Activated T-cell treated with anti-CD3 and anti-CD28 coated beads, Interleukin-2, amount 50 U/mL, for 72 hours (primary cell): ENCODE data around the gene SLC9A2. TPM values are rescaled to one million over a fixed set of nuclear protein-coding genes. Genes with fewer than 3 reads are reported as not detected.

Experiments
- ATAC-seq, 2 donors: fragments of 150-1000 bp; cut with Tn5 transposase; replicated peaks in 1 of 2; 2 replicates each; pipeline ENCODE4 v1.10.0; 2021; ENCODE audit warnings: moderate library complexity in 2 of 2, mild to moderate bottlenecking in 1 of 2
- DNase-seq, 2 donors: peaks; one replicate each; pipeline ENCODE4 v3.0.0; 2021 to 2022; ENCODE audit warnings: mixed read lengths in 1 of 2
- H3K27ac Mint-ChIP-seq: one replicate; pipeline ENCODE4 v1.8.0; 2022; ENCODE audit warnings: mild to moderate bottlenecking, moderate library complexity, mixed read lengths
- H3K27me3 Mint-ChIP-seq: one replicate; pipeline ENCODE4 v1.8.0; 2022; ENCODE audit warnings: low read depth, mixed read lengths
- H3K36me3 Mint-ChIP-seq, 2 donors: one replicate each; pipeline ENCODE4 v1.8.0; 2022; ENCODE audit warnings: mixed read lengths in 2 of 2, mild to moderate bottlenecking in 1 of 2; ENCODE audit not compliant: insufficient read depth in 2 of 2
- H3K4me1 Mint-ChIP-seq: one replicate; pipeline ENCODE4 v1.8.0; 2022; ENCODE audit warnings: low read depth, mixed read lengths
- H3K4me3 Mint-ChIP-seq, 2 donors: one replicate each; pipeline ENCODE4 v1.8.0; 2022; ENCODE audit warnings: mild to moderate bottlenecking in 2 of 2, mixed read lengths in 2 of 2, moderate library complexity in 2 of 2
- H3K9me3 Mint-ChIP-seq, 2 donors: one replicate each; pipeline ENCODE4 v1.8.0; 2022; ENCODE audit warnings: mixed read lengths in 2 of 2
- total RNA-seq, 2 donors: library from RNA; stranded (reverse); gene quantifications; one replicate each; pipeline ENCODE4 v1.2.3, GENCODE V29; 2022

Gene SLC9A2
- total RNA-seq, 2 donors from 2014 or later, result 0.19 TPM; not detected in 1

GRCh38 chr2:102632380-102633175, 13.2 kb downstream of the SLC9A2 start:
- peak in 1 of 2 donors; percentile 20 for ATAC-seq
- peaks cover 13% of the 10 kb centered on the region for H3K27me3 Mint-ChIP-seq
- no peak for DNase-seq
- H3K4me3 Mint-ChIP-seq, result no peak overlapping the region
- H3K9me3 Mint-ChIP-seq, result no peaks in the 10 kb centered on the region
- no peaks in the 10 kb centered on the region for H3K36me3 Mint-ChIP-seq
- H3K4me1 Mint-ChIP-seq, result peaks cover 7% of the 10 kb centered on the region
- no peak overlapping the region for H3K27ac Mint-ChIP-seq

- ATAC-seq, result no peak
- Mint-ChIP-seq H3K9me3 (no peaks in the 10 kb centered on the region), H3K4me3 (no peak overlapping the region), H3K4me1 (peaks cover 7% of the 10 kb centered on the region), H3K27ac (no peak overlapping the region), H3K36me3 (no peaks in the 10 kb centered on the region), H3K27me3 (peaks cover 21% of the 10 kb centered on the region)
- no peak for DNase-seq
These were observed 15.5 kb downstream of the SLC9A2 start for GRCh38 chr2:102634831-102635241.

DNA sequence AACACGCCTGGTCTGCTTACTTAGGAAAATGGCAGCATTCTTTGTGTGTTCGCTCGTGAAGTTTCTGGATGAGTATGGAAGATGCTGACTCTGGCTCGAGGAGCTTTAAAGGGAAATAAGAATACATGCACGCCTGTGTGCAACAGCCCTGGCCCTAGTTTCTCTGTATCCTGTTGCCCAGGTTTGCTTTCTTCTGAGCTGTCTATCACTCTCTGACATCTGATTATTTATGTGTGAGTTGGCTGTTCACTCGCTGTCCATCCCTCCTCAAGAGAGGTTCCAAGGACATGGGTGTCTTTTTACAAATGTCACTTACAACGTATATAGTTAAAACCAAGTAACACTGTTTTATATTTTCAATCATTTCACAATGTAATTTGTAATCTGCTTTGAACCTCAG, 16.0 kb downstream of the SLC9A2 start:
- peaks cover 7% of the 10 kb centered on the region for H3K4me1 Mint-ChIP-seq
- H3K27me3 Mint-ChIP-seq, result peaks cover 21% of the 10 kb centered on the region
- no peaks in the 10 kb centered on the region for H3K36me3 Mint-ChIP-seq
- H3K4me3 Mint-ChIP-seq, result no peak overlapping the region
- H3K9me3 Mint-ChIP-seq, result no peaks in the 10 kb centered on the region
- H3K27ac Mint-ChIP-seq, result no peak overlapping the region
- DNase-seq (no peak), ATAC-seq (no peak)

GRCh38 chr2:102636283-102636907, 17.0 kb downstream of the SLC9A2 start:
- Mint-ChIP-seq H3K27me3 (peaks cover 21% of the 10 kb centered on the region), H3K36me3 (no peaks in the 10 kb centered on the region), H3K27ac (no peak overlapping the region), H3K4me3 (no peak overlapping the region), H3K9me3 (no peaks in the 10 kb centered on the region), H3K4me1 (peaks cover 7% of the 10 kb centered on the region)
- DNase-seq, result no peak
- ATAC-seq, result no peak

DNA sequence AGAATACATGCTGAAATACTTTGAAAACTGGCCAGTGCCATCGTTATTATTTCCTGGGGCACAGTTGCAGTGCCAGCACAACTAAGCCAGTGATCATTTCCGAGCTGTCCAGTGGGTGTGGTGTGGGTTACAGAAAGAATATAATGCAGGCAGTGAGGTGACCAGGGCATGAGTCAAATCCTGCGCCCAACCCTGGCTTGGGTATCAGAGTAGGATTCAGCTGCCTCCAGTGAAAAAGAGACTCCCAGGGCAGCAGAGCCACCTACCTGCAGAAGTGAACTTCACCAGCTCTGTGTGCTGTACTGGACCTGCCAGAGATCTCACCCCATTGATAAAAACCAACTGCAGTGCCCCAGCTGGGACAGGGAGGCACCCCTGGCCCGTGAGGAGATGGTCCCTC, 18.0 kb downstream of the SLC9A2 start:
- Mint-ChIP-seq H3K4me3 (no peak overlapping the region), H3K27ac (no peak overlapping the region), H3K36me3 (no peaks in the 10 kb centered on the region), H3K9me3 (no peaks in the 10 kb centered on the region), H3K4me1 (peaks cover 5% of the 10 kb centered on the region), H3K27me3 (peaks cover 22% of the 10 kb centered on the region)
- DNase-seq (no peak), ATAC-seq (no peak)

DNA sequence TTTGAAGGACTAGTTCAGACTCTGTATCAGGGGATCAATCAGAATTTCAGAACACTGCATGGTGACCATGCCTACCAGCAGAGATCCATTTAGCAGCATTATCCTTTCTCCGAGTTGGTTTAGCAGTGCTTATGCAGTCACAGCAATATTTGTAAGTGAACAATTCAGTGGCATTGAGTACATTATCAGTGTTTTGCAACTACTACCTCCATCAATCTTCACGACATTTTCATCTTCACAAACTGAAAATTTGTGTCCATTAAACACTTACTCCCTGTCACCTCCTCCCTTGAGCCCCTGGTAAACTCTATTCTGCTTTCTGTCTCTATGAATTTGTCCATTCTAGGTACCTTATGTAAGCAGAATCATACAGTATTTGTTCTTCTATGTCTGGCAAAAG, 20.1 kb downstream of the SLC9A2 start:
- Mint-ChIP-seq H3K4me1 (no peaks in the 10 kb centered on the region), H3K4me3 (no peak overlapping the region), H3K27me3 (peaks cover 32% of the 10 kb centered on the region), H3K27ac (no peak overlapping the region), H3K36me3 (no peaks in the 10 kb centered on the region), H3K9me3 (no peaks in the 10 kb centered on the region)
- ATAC-seq (no peak), DNase-seq (no peak)

DNA sequence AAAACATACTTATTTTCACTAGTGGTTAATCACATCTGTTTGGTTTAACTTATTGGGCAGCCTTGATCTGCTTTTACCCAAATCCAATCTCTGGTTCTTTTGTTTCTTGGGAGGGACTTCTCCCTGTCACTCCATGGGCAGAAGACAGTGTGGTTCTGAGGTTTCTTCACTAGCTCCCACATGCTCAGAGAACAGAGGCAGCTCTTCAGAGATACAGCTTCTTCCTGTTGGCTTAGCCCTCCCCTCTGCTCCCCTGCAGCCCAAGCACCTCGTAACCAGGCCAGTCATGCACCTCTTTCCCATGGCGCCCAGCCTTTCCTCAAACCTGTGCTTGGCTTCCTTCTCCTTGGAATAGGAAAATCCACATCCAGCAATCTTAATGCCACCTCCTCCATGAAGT, 32.8 kb downstream of the SLC9A2 start:
- peaks cover 31% of the 10 kb centered on the region for H3K27me3 Mint-ChIP-seq
- peaks cover 4% of the 10 kb centered on the region for H3K4me1 Mint-ChIP-seq
- no peaks in the 10 kb centered on the region for H3K36me3 Mint-ChIP-seq
- H3K4me3 Mint-ChIP-seq, result no peak overlapping the region
- ATAC-seq, result no peak
- H3K9me3 Mint-ChIP-seq, result peaks cover 0 to 5% of the 10 kb centered on the region in 2 donors
- DNase-seq, result no peak
- no peak overlapping the region for H3K27ac Mint-ChIP-seq

DNA sequence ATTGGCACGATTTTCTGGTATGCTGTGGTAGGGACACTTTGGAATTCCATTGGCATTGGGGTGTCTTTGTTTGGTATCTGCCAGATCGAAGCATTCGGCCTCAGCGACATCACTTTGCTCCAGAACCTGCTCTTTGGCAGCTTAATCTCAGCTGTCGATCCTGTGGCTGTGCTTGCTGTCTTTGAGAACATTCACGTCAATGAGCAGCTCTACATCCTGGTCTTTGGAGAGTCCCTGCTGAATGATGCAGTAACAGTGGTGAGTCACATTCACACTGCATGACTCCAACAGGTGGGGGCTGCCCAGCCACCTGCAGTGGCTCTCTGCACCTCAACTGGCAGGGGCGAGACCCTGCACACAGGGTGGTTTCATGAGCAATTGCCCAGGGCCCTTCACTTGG, 38.4 kb downstream of the SLC9A2 start:
- DNase-seq (peak; percentile 45 to 72), ATAC-seq (peak; percentile 100)
- no peak overlapping the region for H3K27ac Mint-ChIP-seq
- peaks cover 26% of the 10 kb centered on the region for H3K4me1 Mint-ChIP-seq
- H3K4me3 Mint-ChIP-seq, result peak overlapping the region; percentile 41 to 48
- H3K27me3 Mint-ChIP-seq, result peaks cover 20% of the 10 kb centered on the region
- no peaks in the 10 kb centered on the region for H3K9me3 Mint-ChIP-seq
- H3K36me3 Mint-ChIP-seq, result no peaks in the 10 kb centered on the region

- Mint-ChIP-seq H3K27ac (no peak overlapping the region), H3K36me3 (no peaks in the 10 kb centered on the region), H3K9me3 (no peaks in the 10 kb centered on the region), H3K27me3 (peaks cover 8% of the 10 kb centered on the region), H3K4me3 (no peak overlapping the region), H3K4me1 (peaks cover 47% of the 10 kb centered on the region)
- DNase-seq (no peak), ATAC-seq (no peak)
These were observed 40.7 kb downstream of the SLC9A2 start for GRCh38 chr2:102660070-102660469.

DNA sequence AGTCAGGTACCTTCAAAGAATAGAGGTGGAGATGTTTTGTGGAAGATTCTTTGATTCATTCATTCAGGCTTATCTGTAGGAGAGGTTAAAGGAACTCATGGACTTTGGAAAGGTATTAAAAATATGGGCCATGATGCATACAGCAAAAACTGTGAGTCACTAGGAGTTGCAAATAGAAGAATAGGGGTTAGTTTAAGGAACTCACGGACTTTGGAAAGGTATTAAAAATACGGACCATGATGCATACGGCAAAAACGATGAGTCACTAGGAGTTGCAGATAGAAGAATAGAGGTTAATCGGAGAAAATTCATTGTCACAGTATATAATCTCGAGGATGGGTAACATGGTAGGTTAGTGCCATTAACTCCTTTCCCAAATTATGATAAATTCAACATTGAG, 41.2 kb downstream of the SLC9A2 start:
- Mint-ChIP-seq H3K27me3 (peaks cover 8% of the 10 kb centered on the region), H3K9me3 (no peaks in the 10 kb centered on the region), H3K36me3 (no peaks in the 10 kb centered on the region), H3K4me1 (peaks cover 48% of the 10 kb centered on the region), H3K4me3 (no peak overlapping the region), H3K27ac (no peak overlapping the region)
- no peak for DNase-seq
- ATAC-seq, result no peak

DNA sequence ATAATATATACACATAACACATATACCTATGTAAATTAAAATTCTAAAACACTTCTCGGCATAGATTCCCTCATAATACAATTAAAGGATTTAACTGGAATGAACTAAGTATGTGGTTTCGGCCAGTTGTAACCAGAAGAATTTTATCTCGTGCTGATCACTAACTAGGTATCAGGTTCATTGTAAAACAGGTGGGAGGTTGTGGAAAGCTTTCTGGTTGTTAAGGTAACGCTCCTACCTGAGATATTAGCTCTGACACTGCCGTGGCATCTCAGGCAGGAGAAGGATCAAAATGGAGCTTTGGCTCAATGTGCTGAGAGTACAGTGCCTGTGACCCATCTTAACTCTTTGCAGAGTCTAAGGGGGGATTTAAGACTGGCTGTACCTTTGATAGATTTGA, 42.5 kb downstream of the SLC9A2 start:
- Mint-ChIP-seq H3K27ac (peak overlapping the region; percentile 5), H3K4me3 (no peak overlapping the region), H3K36me3 (no peaks in the 10 kb centered on the region), H3K9me3 (no peaks in the 10 kb centered on the region), H3K27me3 (peaks cover 8% of the 10 kb centered on the region), H3K4me1 (peaks cover 49% of the 10 kb centered on the region)
- DNase-seq, result no peak
- ATAC-seq, result no peak

DNA sequence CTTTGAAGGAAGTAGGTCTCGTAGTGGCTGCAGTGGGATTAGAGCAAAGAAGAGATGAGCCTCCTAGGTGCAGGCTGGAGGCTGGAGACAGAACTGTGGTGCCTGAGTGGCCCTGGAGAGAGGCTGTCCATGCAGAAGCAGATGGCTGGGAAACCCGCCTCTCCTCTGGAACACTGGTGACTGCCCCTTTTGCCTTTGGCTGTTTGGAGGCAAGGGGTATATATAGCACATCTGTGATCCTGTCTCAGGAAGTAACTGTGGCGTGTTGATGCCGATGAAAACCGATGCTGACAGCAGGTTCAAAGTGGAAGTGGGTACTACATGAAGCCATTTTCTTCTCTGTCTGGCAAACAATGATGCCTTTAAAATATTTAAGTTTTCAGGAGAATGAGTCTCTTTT, 43.5 kb downstream of the SLC9A2 start:
- Mint-ChIP-seq H3K4me3 (peak overlapping the region; percentile 23 to 32), H3K9me3 (no peaks in the 10 kb centered on the region), H3K36me3 (no peaks in the 10 kb centered on the region), H3K27ac (no peak overlapping the region), H3K27me3 (peaks cover 8% of the 10 kb centered on the region), H3K4me1 (peaks cover 50% of the 10 kb centered on the region)
- DNase-seq, result no peak
- no peak for ATAC-seq

GRCh38 chr2:102663381-102663780, 44.0 kb downstream of the SLC9A2 start:
- Mint-ChIP-seq H3K36me3 (no peaks in the 10 kb centered on the region), H3K27me3 (peaks cover 8% of the 10 kb centered on the region), H3K27ac (no peak overlapping the region), H3K4me3 (no peak overlapping the region), H3K4me1 (peaks cover 46% of the 10 kb centered on the region), H3K9me3 (no peaks in the 10 kb centered on the region)
- ATAC-seq (no peak), DNase-seq (no peak)
